Right forelimb (tissue), 1 donor: ENCODE measurements around the gene RPS19BP1.
A peak's percentile ranks its signal among the peaks of the same experiment; 100 is the strongest.
"Not testable (repeated sequence)": the region's sequence is repeated elsewhere in the genome, so short reads cannot be mapped to it uniquely, and the experiment has no call there.

Experiments used
- DNase-seq: peaks from one replicate; pipeline ENCODE4 v3.0.0-alpha.2; 2018

RPS19BP1 gene

DNA sequence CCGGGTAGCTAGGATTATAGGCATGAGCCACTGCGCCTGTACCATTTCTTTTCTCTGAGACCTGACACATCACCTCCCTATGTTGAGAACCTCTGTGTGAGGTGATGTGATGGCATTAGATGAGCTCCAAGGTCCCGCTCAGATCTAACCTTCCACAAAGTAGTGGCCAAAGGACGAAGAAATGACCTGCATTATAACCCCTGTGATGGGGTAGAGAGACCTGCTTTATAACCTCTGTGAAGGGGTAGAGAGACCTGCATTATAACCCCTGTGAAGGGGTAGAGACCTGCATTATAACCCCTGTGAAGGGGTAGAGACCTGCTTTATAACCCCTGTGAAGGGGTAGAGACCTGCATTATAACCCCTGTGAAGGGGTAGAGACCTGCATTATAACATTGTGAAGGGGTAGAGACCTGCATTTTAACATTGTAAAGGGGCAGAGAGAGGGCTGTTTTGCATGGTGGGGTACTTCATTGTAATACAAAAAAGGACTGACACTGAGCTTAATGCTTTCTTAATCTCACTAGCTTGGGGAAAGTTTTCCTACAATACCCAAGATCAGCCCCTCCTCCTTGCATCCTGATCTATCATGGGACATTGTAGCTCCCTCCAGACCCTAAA is 21.9 kb downstream of the RPS19BP1 start:
- no peak for DNase-seq

DNA sequence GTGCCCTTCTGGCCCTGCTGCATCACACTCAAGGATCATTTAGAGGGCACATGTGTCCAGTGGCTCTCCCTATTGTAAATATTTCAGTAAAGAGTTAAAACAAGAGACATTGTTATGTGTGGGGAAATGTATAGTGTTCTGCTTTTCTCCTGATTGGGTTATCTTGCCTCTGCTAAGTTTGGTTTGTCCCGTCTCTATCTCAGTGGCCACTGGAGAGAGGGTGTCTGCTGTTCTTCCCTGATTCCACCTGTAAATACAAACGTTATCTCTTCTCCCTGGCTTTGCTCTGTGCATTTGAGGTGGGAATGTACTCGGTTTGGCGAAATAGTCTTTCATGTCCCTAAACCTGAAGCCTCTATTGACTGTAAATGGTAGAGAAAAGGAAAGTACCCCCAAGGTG is 24.2 kb downstream of the RPS19BP1 start:
- DNase-seq, result no peak

DNA sequence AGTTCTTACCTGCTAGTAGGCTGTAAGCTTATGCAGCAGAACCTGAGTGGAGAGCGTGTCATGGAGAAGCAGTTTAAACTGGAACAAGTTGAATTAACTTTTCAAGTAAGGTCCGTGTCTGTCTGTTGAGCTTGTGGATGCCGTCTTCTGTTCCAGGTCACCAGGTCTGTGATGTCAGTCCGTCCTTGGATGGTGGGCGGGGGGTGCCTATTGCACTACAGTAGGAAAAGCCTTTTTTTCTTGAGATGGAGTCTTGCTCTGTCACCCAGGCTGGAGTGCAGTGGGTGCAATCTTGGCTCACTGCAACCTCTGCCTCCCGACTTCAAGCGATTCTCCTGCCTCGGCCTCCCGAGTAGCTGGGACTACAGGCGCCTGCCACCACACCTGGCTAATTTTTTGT is 25.5 kb downstream of the RPS19BP1 start:
- not testable (repeated sequence) for DNase-seq

DNA sequence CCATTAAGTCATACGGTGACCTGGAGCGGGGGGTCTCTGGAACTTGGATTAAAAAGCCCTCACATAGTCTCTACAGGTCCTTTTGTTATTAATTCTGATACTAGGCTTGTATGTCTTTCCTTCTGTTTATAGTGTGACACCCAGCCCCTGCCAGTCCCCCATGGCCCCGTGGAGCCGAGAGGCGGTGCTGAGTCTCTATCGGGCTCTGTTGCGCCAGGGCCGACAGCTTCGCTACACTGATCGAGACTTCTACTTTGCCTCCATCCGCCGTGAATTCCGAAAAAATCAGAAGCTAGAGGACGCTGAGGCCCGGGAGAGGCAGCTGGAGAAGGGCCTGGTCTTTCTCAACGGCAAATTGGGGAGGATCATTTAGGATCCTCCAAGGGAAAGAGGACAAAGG is 28.5 kb downstream of the RPS19BP1 start:
- DNase-seq, result no peak

DNA sequence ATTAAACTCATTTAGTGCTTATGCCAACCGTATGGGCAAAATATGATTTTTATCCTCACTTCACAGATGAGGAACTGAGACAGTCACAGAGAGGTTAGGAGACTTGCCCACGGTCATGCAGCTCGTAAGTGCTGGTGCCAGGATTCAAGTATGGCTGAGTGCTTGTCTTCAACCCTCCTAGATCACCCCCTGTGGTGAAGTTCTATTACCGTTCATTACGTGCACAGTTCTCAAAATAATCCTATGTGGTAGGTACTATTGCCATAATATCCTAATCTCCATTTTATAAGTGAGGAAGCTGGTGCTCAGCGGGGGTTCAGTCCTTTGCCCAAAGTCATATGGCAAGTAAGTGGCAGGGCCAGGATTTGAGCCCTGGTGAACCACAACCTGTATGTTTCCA is 28.9 kb downstream of the RPS19BP1 start:
- no peak for DNase-seq

DNA sequence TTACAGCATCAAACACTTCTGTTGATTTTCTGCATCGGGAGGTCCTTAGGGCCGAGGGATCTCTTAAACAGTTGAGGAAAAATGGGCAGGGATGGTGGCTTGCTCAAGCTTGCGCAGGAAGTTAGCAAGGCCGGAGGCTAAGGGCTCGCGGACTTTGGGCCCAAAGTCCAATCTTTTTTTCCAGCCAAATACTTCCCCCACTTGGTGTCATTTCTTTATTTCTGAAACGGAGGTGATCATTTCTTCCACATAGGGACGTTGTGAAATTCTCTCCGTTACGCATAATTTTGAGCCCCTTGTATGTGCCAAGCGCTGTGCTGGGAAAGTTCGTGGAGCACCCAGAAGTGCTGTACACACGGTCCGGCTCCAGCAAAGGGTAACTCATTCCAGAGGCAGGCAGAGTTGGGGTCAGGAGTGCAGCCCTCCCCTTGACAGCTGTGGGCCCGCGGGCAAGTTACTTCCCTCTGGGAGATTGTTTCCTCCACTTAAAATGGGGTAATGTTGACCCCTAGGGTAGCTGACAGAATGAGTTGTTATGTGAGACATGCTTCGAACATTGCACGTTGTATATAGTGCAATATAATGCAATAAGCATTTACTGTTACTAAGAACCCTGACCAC is 29.6 kb downstream of the RPS19BP1 start:
- DNase-seq, result no peak

DNA sequence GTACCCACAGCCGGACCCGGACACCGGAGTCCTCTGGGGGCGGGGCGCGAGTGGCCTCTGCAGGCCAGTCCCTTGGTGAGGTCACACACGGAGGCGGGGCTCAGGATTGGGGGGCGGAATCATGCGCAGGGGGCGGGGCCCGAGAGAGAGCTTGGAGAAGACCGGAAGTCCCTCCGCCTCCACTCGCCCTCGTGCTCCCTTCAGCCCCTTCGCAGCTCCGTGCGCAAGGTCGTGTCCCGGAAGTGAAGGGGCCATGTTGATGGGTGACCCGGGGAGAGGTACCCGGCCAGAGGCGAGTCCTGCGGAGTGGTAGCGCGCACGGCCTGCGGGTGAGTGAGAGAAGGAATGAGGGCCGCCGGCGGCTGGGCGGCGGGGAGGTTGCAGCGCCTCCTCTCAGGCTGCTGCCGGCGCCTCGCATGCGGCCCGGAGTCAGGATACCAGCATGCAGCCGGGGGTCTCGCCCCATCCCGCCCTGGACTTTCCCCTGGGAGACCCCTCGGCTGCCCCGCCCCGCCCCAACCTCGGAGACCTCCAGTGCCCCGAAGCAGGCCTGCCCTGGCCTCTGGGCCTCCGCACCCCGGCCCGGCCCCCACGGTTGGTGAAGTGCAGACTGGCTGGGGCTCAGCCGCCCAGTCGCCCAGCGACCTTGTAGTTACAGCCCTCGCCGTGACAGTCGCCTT is 30.3 kb downstream of the RPS19BP1 start, which contains the start of gene MIEF1:
TSS of gene MIEF1 (plus strand) at position 182 of the 680 bp plus-strand sequence. CDS start 9,005 bp downstream, outside the sequence.
- peak; percentile 98 for DNase-seq

DNA sequence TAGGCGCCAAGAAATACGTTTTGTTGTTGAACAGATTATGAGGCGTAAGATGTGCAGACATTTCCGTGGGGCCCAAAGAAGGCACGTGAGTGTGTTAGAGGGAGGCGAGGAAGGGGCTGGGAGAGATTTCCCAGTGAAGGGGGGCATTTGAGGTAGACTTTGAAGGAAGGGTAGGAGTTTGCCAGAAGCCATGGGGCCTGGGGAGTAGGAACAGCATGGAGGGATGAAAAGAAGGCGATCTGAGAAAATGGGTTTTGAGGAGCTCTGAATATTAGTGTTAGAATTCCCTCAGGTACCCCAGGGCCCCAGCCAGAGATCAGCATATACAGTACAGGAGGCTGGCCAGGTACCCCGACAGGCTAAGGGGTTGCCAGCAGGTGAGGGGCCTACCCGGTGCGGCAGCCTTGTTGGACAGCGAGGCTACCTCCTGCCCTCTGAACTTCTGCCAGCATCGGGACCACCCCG is 30.9 kb downstream of the RPS19BP1 start:
- DNase-seq, result no peak

GRCh38 chr22:39500101-39500500 is 32.4 kb downstream of the RPS19BP1 start:
- DNase-seq, result no peak

DNA sequence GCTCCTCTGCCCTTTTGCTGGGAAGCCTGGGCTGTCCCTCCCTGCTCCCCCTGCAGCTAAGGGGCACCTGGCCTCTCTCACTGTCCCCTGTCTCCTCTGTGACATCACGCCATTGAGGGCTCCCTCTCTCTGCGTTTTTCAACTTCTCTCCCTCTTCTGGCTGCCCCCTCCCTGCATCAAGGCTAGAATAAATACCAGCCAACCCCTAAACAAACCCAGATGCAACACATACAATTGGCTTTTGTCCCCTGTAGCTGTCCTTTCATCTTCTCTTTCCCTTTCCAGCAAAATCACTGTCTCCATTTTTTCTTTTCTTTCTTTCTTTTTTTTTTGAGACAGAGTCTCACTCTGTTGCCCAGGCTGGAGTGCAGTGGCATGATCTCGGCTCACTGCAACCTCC is 33.7 kb downstream of the RPS19BP1 start:
- DNase-seq, result no peak

DNA sequence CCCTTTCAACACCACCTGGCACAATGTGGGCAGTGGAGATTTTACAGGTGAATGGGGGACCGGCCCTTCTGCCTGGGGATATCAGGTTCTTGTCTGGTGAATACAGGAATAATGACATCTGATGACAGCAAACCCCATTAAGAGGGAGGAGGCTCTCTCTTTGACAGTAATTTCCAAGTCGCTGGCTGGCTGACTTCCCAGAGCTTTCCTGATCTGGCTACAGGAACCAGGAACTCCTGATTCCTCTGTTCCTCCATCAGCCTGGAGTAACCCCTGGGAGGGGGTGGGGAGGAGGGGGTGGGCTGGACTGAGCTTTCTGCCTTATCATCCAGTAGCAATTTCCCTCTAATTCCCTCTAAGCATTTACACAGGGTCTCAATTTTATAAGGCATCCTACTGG is 34.2 kb downstream of the RPS19BP1 start:
- DNase-seq, result no peak

DNA sequence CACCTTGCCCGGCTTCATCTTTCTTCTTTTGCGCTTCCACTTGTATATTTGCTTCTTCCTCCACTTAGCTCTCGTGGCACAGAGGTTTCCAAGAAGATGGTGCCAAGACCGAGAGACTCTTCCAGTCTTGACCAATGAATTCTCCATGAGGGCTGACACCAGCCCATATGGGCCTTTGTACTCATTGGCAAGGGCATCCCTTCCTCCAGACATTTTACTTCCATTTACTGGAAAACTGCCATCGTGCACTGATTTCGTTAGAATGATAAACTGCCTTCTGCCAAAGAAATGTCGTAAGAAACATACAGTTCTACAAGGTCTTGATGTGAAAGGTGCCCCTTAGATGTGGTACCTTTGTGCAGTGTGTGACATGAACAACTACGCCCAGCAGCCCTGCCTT is 35.1 kb downstream of the RPS19BP1 start:
- DNase-seq, result no peak

- peak; percentile 75 for DNase-seq
Observed at GRCh38 chr22:39496131-39496838, 36.3 kb downstream of the RPS19BP1 start.

DNA sequence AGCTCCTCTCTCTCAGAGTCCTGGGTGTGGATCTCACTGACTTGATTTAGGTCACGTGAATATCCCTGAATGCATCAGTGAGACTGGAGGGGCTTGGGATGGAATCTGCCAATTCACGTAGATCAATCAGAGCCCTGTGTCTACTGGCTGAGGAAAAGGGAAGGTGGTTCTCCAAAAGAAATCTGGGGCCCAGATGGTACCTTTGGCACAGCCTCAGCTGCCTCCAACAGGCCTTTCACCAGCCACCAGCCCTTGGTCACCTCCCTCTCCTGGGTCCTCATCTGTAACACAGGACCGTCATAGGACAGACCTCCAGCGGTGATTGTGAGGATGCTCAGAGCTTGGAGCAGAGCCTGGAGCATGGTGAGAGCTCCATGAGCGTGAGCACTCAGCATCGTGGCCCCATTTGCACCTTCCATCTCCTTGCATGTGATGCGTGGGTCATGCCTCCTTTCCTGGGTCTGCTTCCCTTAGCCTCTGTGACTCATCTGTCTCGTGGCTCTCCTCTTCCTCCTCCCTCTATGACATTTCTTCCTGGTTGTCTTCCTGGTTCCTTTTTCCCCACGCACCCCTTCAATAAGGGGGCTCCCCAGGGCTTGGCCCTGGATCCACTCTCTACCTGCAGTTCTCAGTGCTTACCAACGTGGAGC is 38.0 kb downstream of the RPS19BP1 start:
- no peak for DNase-seq

- DNase-seq, result no peak
Observed at GRCh38 chr22:39493759-39494158, 38.8 kb downstream of the RPS19BP1 start.

GRCh38 chr22:39492186-39492585 is 40.4 kb downstream of the RPS19BP1 start:
- DNase-seq, result no peak

DNA sequence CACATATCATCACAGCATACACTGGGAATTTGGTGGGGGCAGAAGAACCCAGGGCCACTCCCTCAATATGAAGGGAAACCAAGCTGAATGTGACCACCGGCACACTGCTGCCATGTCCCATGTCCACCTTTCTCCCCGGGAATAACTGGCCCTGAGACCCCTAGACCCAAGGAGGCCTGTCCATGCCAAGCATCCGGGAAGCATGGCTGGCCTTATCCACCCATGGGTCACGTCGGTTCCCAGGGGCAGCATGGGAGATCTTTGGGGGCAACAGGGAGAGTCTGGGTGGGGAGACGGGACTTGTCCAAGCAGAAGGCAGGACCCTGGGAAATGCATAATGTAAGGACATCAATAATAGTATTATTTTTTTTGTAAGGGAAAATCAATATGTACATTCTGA is 40.9 kb downstream of the RPS19BP1 start:
- no peak for DNase-seq

GRCh38 chr22:39490966-39491680 is 41.4 kb downstream of the RPS19BP1 start:
- DNase-seq, result no peak

- DNase-seq, result peak; percentile 68
Observed at GRCh38 chr22:39490135-39490798, 42.3 kb downstream of the RPS19BP1 start.

GRCh38 chr22:39489094-39490068 is 43.2 kb downstream of the RPS19BP1 start:
- DNase-seq, result no peak
